CMK (cell line): Measurements from ENCODE around the gene ITPRIPL1.

Experiments used
- DNase-seq: peaks from one replicate; pipeline ENCODE4 v3.0.0-alpha.2; 2010; ENCODE audit warnings: low read depth

The ITPRIPL1 gene

DNA sequence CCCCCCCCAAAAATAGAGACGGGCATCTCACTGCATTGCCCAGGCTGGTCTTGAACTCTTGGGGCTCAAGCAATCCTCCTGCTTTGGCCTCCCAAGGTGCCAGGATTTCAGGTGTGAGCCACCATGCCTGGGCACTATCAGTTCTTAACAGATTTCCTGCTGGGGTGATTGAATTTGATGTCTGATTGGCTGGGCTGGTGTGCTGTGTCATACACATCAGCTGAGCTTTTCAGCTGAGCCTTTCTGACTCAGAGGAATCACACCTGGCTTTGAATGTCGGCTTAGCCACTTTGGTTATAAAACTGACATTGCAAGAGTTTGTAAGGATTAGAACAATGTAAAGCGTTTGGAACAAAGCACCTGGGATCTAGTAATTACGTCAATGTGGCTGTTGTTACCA, 29.4 kb downstream of the ITPRIPL1 start:
- DNase-seq = no peak

DNA sequence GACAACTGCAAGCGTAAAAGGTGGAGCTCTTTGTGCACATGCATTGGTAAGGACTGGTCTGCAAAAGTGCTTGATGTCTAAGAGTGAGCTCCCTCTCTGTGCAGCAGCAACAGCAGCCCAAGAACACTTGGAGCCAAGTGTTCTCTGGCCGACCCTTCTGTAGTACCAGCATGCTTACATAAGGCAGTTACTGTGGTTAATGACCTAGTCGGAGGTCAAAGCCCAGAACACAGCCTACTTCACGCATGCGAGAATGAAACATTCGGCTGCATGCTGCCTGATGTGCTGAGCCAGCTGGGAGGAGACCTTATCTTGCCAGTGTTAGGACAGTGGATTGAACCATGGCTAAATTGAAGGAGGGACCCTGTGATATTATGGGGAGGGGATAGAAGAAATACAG, 31.8 kb downstream of the ITPRIPL1 start:
- DNase-seq = no peak

DNA sequence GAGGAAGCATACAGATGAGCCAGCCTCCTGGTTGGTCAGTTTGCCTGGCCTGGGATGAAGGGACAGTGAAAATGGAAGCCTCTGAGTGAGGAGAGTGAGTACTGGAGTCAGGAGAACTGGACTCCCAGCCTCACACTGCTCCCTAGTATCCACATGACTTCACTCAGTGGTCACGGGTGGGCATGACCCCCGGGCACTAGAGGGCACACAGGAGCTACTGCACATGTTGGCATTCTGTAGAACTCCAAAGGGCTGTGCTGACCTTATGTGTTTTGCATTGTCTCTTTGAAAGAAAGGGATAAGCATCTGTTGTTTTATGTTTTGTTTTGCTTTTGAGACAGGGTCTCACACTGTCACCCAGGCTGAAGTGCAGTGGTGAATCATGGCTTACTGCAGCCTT, 34.2 kb downstream of the ITPRIPL1 start:
- no peak for DNase-seq

DNA sequence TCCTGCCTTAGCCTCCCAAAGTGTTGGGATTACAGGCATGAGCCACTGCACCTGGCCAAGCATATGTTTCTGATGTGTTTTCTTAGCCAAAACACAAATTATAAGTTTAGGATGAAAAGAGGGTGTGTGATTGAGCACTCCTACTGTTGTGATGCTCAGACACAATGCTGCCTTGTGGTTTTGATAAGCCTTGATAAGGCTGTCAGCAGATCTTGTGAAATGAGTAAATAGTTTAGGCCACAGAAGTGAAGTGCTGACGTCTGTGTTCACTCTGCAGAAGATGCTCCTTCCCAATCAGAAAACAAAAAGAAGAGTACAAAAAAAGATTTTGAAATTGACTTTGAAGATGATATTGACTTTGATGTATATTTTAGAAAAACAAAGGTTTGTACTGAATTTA, 34.7 kb downstream of the ITPRIPL1 start:
- no peak for DNase-seq

DNA sequence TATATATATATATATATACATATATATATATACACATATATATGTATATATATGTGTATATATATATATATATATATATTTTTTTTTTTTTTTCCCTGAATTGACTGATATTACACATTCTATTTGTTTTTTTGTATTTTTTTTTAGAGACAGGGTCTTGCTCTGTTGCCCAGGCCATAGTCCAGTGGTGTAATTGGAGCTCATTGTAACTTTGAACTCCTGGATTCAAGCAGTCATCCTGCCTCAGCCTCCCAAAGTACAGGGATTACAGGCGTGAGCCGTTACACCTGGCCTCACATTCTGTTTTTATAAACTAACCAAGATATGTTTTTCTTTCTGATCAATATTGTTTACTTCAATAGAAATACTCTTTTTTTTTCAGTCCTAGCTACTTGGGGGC, 36.6 kb downstream of the ITPRIPL1 start:
- no peak for DNase-seq

DNA sequence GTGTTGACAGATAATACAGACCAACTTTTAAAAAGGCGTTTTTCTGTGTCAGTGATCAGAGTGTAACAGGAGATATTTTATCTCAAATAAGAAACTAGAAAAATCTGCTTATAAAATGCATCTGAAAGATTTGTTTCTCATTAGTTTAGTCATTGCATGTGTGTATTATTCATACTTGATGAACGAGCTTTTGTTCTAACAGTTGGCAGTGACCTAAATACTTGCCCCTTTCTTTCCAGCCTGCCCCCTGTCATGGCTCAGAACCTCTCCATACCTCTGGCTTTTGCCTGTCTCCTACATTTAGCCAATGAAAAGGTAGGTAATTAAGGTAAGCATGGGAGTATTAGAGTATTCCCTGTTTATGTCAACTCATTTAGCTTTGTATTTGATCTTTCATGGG, 44.1 kb downstream of the ITPRIPL1 start:
- DNase-seq = no peak

DNA sequence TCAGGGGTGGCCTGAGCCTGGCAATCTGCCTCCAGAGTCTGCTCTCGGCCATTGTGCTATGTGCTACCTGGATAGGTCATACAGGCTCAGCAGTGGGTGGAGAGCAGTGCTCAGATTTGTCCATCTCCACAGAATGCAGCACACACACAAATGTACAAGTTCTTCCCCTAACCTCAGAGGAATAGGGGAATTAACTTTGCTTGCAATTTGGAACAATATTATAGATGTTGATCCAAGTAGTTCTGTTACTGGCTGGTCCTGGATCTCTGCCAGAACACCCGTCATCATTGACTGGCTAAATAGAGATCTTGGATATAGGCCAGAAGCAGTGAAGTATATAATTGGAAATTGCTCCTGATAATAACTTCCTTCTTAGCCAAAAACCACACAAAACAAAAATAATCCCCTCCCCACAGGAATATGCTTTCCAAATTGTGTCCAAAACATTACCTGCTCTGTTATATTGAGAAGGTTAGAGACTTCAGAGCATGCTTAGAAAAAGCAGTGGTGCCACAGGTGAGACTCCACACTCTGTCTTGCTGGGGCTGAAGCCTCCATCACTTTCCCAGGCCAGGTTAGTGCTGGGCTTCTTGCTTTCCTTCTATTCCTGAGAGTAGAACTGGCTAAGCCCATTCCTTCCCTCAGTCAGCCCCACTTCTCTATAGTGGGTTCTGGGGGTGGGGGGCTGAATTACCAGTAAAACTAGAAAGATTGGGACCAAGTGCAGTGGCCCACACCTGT, 49.3 kb downstream of the ITPRIPL1 start:
- no peak for DNase-seq
